HL-60/S4 (cell line): ENCODE results near the gene CDK16.

Source experiments
- in situ Hi-C: fragments of 300-500 bp; cut with MboI; formaldehyde crosslinking; loops from 2 replicates; pipeline ENCODE4 v1.14.3; 2022; ENCODE audit warnings: low sequenced_read_pairs

The CDK16 gene

GRCh38 chrX:47204970-47205369 is 13.5 kb upstream of the CDK16 start:
- in situ Hi-C loops: loop anchor here (25.0 kb wide), 1 partner anchor 307 kb away; no protein-coding TSS in a partner anchor

DNA sequence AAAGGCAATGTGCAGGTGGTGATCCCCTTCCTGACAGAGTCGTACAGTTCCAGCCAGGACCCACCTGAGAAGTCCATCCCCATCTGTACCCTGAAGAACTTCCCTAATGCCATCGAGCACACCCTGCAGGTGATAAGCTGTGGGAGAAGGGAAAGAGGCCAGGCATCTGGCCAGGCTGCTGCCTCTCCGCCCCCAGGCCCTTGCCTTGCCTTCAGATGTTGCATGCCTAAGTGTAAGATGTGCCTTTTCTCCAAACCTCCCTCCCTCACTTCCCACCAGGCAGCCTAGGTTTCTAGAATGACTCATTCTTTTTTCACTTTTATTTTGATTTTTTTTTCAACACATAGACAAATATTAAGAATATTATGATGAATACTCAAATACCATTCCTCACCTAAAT is 12.2 kb upstream of the CDK16 start:
- in situ Hi-C loops: loop anchor here (25.0 kb wide), 1 partner anchor 306 kb away; no protein-coding TSS in a partner anchor

GRCh38 chrX:47208108-47208507 is 10.4 kb upstream of the CDK16 start:
- in situ Hi-C loops: loop anchor here (25.0 kb wide), 1 partner anchor 304 kb away; no protein-coding TSS in a partner anchor

DNA sequence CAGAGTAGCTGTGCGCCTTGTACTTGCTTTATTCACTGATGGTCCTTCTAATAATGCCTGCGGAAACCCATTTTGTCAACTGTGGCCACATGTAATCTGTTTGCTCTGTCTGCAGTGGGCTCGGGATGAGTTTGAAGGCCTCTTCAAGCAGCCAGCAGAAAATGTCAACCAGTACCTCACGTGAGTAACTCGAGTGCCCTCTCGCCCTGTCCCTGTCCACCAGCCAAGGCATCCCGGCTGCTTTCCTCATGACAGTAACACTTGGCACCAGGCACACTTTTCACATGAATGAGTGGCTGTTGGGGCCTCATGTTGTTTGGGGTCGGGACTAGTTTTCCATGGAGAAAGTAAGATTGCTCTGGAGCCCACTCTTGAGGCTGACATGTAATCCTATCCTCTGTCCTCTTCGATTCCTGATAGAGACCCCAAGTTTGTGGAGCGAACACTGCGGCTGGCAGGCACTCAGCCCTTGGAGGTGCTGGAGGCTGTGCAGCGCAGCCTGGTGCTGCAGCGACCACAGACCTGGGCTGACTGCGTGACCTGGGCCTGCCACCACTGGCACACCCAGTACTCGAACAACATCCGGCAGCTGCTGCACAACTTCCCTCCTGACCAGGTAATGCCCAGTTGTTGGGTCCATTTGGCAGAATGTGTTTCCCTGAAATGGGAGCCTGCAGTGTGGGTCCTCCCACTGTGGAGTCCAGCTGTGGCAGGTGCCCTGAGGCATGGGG is 8.8 kb upstream of the CDK16 start:
- in situ Hi-C loops: loop anchor here (25.0 kb wide), 1 partner anchor 303 kb away; no protein-coding TSS in a partner anchor

- in situ Hi-C loops: loop anchor here (25.0 kb wide), 1 partner anchor 301 kb away; no protein-coding TSS in a partner anchor
Measured at GRCh38 chrX:47210661-47211425, 7.6 kb upstream of the CDK16 start.

- in situ Hi-C loops: loop anchor here (25.0 kb wide), 1 partner anchor 300 kb away; no protein-coding TSS in a partner anchor
Measured at GRCh38 chrX:47212381-47213293, 5.8 kb upstream of the CDK16 start.

DNA sequence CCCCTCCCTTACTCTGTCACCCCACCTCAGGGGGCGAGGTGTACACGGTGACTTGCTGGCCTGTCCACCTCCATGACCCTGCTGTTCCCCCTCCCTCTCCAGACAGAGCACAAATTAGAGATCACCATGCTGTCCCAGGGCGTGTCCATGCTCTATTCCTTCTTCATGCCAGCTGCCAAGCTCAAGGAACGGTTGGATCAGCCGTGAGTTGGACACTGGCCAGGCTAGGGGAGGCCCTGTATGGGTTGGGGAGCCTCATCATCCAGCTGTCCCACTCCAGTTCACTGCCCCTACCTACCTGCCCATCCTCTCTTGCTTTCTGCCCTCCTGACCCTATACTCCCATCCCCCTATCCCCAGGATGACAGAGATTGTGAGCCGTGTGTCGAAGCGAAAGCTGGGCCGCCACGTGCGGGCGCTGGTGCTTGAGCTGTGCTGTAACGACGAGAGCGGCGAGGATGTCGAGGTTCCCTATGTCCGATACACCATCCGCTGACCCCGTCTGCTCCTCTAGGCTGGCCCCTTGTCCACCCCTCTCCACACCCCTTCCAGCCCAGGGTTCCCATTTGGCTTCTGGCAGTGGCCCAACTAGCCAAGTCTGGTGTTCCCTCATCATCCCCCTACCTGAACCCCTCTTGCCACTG is 3.9 kb upstream of the CDK16 start:
- in situ Hi-C loops: loop anchor here (25.0 kb wide), 1 partner anchor 298 kb away; no protein-coding TSS in a partner anchor

- in situ Hi-C loops: loop anchor here (25.0 kb wide), 1 partner anchor 297 kb away; no protein-coding TSS in a partner anchor
Measured at GRCh38 chrX:47215291-47215900, 3.1 kb upstream of the CDK16 start.

DNA sequence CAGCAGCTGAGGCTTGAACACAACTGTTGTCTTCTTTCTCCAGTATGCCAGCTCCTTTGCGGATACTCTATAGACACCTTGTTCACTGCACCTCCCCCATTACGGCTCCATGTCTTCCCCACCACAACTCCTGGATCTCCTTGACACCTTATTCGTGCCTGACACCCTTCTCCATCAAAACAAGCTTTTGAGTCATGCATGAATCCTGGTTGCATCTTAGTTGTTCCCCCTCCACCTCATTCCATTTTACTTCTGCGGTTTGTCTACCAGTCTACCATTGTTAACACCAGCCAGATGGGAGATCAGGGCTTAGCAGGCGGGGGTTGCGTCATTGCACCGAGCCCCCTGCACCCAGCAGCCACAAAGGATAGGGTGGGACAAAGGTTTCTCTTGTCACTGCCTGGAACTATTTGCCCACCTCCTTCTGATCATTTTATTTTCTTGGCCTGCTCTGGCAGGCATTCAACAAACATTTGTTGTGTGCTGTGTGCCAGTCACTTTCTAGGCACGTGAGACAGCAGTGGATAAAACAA is 2.0 kb upstream of the CDK16 start:
- in situ Hi-C loops: loop anchor here (25.0 kb wide), 1 partner anchor 296 kb away; no protein-coding TSS in a partner anchor

DNA sequence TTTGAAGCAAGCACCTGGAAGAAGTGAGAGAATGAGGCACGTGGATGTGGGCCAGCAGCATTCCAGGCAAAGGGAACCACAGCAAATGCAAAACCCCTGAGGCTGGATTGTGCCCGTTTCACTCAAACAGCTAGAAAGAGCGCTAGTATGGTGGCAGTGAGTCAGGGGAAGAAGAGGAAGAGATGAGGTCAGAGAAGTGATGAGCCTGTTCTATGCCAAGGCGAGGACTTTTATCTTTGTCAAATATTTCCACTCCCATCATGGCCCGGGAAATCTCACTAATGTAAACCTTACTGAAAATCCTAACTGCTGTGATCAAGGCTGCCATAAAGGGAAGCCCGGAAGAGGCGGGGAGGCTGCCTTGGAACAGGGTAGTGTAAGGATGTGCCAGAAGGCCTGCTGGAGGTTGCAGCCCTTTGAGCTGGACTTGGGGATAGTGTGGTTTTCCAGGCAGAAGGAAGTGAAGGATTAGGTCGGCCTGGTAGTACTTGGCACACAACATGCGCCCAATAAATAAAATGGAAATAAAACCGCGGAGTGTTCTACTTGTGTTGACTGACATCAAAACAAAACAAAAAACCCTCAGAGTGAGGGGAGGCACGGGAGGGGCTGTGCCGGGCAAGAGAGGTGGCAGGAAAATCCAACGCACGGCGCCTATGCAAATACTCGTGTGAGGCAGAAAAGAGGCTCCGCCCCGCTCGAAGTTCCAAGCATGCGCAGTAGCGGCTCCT is 1.2 kb upstream of the CDK16 start:
- in situ Hi-C loops: loop anchor here (25.0 kb wide), 1 partner anchor 295 kb away; no protein-coding TSS in a partner anchor

DNA sequence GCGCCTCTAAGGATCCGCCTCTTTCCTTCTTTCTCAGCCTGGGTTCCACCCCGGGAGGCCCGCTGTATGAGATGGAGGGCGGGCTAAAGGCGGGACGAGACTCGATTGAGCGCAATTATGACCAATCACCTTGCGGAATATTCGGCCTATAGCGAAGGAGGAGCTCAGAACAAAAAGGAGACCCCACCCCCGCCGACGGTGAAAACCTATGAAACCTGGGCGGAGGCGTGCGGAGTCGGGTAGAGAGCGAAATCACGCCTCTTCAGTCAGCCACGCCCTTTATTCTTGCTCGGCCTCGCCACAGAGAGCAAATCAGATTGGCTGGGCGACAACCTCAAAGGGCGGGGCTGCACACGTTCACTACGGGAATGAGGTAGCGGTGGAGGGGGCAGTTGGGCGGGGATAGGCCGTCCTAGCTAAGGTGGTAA is 615 bp upstream of the CDK16 start:
- in situ Hi-C loops: loop anchor here (25.0 kb wide), 1 partner anchor 294 kb away; no protein-coding TSS in a partner anchor

DNA sequence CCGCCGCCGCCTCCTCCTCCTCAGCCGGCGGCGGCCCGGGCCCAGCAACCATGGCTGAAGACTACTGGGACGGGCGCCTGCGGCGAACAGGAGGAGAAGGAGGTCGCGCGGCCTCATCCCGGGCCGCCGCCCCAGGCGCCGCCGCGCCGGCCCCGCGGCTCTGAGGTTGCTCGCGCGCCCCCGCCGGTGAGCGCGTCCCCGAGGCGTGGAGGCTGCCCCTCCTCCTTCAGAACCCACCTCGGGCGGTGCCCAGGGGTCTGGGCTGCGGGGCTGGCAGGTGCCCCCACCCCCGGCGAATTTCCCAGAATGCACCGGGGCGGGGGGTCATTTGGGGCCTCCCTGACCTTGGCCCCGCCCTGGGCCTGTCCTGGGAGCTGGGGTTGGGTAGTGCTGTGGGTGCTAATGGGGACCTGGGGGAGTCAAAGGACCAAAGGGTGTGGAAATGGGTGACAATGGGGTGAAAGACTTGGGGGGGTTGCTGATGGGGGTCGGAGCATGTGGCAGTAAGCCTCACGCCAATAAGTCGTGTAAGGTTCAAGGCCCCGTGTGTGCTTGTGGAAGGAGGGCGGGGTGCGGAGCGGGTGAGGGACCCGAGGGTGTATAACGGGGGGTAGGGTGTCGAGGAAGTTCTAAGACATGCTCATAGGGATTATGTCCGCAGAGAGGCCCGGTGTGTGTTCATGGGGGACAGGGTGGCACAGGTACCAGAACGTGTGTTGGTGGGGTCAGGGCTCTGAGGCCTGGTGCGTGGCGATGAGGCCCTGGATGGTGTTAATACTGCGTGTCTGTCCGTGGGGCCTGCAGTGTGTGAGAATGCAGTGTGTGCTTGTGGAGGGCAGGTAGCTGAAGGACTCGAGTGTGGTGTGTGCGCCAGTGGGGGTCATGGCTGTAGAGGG is 687 bp downstream of the CDK16 start:
- in situ Hi-C loops: loop anchor here (25.0 kb wide), 1 partner anchor 293 kb away; no protein-coding TSS in a partner anchor

DNA sequence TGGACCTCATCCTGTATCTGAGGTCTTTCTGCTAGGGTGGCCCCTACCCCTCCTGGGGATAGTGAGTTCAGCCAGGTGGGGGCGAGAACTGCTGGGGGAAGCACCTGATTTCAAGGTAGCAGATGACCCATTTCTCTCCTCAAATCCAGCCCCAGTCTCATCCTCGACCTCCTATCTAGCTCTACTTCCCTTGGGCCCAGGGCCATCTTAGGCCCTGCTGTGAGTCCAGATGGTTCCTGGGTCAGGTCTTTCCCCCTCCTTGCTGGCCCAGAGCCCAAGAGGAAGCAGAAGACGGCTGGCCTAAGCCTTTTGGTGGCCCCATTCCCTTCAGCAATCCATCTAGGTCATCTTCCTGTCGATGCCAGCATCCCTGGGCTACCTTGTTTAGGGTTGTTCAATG is 3.3 kb downstream of the CDK16 start:
- in situ Hi-C loops: loop anchor here (25.0 kb wide), 1 partner anchor 291 kb away; no protein-coding TSS in a partner anchor

DNA sequence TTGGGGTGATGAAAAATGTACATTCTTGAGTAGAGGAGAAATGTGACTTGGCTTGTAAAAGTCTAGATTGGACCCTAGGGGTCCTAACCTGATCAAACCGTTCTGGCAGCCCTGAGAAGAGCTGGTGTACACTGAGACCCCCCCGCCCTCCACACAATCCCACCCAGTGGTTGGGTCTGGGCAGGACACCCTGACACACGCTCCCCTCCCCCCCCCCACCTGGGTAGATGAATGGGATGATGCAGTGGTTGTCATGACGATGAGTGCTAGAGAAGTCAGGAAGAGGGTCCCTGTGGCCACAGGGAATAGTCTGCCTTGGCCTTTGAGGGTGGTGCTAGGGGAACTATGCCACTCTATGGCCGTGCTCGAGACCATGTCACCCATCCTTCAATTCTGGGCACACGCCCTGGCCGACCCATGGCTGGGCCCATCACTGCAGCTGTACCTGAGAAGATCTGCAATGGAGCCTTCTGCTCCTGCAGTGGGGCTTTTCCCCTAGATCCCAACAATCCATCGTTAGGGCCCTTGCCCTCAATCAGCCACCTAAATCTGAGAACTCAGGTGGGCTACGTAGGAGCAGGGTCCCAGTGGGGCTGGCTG is 4.4 kb downstream of the CDK16 start:
- in situ Hi-C loops: loop anchor here (25.0 kb wide), 1 partner anchor 289 kb away; no protein-coding TSS in a partner anchor

- in situ Hi-C loops: loop anchor here (25.0 kb wide), 1 partner anchor 289 kb away; no protein-coding TSS in a partner anchor
Measured at GRCh38 chrX:47223476-47224250, 5.2 kb downstream of the CDK16 start.
